NCI-H128 (cell line): Measurements from ENCODE around the gene C12orf75.
"Not testable (repeated sequence)": the region's sequence is repeated elsewhere in the genome, so short reads cannot be mapped to it uniquely, and the experiment has no call there.

Source experiments
- DNase-seq: peaks from one replicate; lab custom pipeline; 2025; ENCODE audit not compliant: unreplicated experiment; lab: John Stamatoyannopoulos, UW

C12orf75 gene

DNA sequence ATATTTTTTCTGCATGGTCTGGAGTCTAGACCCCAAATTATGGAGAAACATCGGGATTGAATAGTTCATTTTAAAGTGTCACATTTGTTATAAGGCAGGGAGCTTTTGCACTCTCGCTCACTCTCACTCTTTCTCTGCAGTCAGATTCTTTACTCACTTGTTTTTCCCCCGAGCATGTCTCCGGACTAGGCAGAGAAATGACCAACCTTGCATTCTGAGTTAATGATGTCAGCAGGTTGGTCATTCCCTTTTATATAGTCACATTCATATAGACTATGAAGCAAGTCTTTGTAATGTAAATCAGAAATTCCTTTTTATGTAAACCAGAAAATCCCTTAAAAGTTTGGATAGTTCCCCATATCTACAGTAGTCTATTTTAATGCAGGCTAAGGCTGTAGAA, 4.1 kb downstream of the C12orf75 start:
- DNase-seq = no peak

DNA sequence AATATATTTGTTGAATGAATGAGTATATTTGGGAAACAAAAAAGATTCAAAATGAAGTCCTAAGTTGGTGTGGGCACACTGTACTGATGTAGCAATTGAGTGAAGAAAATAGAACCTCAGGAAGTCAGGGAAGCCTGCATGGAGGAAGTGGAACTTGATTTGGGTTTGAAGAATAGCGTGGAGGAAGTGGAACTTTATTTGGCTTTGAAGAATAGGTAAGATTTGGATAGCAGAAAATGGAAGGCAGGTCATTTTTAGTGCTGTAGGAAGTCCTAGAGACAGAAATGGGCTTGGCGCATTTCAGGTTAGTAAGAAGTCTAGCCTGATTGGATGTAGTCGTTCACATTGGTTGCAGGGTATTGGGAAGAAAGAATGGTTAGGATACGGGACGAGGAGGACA, 5.4 kb downstream of the C12orf75 start:
- DNase-seq = no peak

DNA sequence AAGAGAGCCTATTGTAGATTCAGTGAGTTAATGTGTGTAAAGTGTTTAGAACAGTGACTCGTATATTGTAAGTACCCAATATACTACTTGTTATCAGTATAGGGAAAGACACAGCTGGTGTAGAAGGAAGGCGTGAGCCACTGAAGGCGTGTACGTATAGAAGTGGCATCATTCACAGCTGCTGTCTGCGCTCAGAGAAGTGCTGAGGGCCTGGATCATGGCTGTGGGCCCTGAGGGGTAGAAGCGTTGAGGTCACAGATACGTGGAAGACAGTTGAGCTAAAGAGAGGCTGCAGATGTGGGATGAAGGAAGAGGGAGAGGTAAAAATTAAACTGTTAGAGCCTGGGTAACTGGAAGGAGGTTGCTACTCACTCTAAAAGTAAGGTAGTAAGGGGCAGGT, 5.9 kb downstream of the C12orf75 start:
- no peak for DNase-seq

DNA sequence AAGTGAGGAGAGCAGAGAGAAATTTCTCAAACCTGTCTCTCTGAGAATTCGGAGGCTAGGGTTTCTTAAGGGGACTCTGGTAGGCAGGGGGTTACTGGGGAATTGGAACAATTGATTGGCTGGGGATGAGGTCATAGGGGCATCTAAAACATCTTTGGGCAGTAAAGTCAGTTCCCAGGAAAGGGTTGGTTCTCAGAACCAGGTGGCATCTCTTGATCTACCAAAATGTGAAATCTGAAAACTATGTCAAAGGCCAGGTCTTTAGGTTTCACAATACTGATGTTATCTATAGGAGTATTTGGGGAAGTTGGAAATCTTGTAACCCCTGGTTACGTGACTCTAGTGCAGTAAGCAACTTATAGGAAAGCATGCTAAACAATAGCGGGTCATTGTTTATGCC, 6.9 kb downstream of the C12orf75 start:
- no peak for DNase-seq

DNA sequence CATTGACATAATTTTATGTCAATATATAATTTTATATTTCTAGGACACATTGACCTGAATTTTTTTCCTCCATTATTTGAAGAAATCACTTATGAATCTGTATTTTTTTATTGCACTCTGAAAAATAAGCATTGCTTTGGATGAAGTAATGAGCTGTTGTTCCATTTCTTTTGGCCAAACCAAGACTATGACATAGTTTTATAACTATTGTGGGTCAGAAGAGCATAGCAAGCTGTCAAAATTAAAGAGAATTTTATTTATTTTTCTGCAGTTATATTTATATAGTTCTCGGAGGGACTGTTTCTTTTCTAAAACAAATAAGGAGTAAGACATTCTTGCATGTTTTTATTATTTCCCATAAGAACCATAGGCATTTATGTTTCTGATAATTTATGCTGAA, 8.5 kb downstream of the C12orf75 start:
- DNase-seq = no peak

DNA sequence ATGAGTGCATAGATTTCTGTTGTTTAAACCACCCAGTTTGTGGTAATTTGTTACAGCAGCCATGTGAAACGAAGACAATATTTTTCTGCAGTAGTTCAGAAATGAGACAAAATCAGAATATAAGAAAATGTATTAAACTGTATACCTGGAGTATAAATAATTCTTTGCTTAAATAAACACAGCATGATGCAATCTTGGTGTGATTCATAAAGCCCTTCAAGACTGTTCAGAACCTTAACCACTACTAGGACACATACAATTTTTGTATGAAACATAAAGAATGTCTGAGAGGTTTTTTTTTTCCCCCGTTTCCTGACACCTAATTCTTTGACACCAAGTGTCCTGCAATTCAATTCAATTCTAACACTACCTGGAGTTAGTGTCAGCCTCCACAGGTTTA, 10.5 kb downstream of the C12orf75 start:
- no peak for DNase-seq

DNA sequence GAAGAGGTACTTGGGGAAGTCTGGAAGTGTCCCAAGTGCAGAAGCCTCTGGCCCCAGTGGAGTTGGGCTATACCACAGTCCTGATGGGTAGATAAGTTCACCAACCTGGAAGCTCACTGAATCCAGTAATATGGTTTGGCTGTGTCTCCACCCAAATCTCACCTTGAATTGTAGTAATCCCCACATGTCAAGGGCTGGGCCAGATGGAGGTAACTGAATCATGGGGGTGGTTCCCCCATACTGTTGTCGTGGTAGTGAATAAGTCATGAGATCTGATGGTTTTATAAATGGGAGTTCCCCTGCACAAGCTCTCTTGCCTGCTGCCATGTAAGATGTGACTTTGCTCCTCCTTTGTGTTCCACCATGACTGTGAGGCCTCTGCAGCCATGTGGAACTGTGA, 11.1 kb downstream of the C12orf75 start:
- DNase-seq = not testable (repeated sequence)

DNA sequence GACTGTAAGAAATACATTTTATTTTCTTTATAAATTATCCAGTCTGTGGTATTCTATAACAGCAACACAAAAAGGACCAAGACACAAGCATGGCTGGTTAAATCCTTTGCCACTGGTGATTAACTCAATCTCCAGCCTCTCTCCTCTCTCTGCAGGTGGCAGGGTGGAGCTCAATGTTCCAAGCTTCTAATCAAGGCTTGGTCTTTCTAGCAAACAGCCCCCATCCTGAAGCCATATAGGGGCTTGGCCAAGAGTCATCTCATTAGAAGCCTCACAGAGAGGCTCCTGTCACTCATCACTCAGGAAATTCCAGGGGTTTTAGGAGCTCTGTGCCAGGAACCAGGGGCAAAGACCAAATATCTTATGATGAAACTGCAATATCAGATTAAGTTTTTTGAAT, 12.0 kb downstream of the C12orf75 start:
- DNase-seq = no peak

DNA sequence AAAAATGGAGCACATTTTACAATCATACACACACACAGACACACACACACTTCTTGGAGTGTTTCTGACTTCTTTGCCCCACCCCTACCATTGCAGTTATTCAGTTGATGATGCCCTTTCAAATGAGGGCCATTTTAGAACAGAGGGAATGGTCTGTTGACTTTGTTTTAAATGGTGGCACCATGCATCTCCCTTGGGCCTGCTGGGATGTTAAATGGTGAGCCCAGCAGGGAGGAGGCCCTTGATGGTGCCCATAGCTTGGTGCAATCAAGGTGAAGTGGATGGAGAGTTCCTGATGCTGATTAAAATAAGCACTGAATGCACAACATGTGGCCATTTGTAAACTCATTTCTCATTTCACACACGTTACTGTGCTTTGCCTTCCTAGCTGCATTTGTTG, 13.3 kb downstream of the C12orf75 start:
- DNase-seq = peak; percentile 87

DNA sequence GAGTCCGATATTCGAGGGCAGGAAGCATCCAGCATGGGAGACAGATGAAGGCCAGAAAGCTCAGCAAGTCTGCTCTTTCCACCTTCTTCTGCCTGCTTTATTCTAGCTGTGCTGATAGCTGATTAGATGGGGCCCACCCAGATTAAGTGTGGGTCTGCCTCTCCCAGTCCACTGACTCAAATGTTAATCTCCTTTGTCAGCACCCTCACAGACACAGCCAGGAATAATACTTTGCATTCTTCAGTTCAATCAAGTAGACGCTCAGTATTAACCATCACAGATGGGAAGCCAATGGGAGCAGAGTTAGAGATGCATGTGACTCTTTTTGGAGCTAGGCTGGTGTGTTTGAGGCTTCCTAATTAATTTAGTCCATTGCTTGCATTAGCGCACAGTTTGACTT, 17.0 kb downstream of the C12orf75 start:
- DNase-seq = no peak

DNA sequence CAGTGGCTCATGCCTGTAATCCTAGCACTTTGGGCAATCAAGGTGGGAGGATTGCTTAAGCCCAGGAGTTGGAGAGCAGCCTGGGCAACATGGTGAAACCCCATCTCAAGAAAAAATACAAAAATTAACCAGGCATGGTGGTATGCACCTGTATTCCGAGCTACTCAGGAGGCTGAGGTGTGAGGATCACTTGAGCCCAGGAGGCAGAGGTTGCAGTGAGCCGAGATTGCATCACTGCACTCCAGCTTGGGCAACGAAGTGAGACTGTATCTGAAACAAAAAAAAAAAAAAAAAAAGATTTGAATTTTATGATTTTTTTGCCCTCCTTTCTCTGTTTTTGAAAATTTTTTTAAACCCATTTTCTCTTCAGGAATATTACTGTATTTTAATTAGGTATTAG, 17.7 kb downstream of the C12orf75 start:
- DNase-seq = no peak

DNA sequence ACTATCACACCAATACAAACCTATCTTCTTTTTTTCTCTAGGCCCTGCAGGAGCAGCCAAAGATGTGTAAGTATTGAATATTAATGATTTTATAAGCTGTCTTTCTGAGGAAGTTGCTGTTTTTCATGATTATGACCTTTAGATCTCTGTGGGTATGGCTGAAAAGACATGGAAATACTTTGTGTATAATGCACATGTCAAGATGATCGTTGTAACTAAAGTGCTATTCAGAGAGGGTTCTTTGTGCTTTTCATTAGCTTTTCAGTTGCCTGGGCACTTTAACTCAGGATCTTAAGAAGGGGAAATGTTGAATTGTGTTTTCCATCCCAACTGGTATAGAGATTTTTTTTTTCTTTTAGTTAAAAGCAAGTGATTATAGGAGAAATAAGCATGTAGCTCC, 18.1 kb downstream of the C12orf75 start:
- no peak for DNase-seq

DNA sequence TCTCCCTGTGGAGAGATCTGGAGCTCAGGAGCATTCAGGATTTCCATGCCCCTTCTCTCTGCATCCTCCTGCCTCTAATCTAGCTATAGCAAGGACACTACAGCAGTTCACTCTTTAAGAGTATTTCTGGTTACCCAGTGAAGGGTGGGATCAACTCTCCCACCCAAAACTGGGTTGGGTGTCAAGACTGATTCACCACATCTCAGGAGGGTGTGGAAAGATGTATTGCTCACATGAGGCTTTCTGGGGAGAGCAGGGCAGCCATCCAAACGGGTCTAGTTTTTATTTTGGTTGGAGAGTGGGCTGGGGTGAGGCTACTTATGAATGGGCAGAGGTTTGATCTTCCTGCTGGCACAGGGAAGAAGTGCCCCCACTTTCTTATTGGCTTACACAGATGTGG, 18.6 kb downstream of the C12orf75 start:
- no peak for DNase-seq

DNA sequence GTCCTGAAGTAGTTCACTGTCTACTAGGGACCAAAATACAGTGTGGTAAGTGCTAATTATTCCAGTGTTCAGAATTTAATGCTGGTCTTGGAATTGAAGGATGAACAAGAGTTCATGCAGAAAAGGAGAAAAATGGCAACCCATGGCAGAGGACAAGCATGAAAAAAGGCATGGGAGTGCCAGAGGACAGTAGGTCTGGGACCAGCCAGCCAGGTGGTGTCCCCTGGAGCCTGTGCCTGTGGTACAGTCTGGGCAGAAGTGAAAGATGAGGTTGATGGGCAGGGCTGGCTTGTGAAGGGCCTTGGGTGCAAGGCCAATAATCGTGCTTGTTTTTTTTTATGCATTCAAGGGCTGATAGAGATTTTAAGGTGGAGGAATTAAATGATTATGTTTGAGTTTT, 21.0 kb downstream of the C12orf75 start:
- DNase-seq = no peak

DNA sequence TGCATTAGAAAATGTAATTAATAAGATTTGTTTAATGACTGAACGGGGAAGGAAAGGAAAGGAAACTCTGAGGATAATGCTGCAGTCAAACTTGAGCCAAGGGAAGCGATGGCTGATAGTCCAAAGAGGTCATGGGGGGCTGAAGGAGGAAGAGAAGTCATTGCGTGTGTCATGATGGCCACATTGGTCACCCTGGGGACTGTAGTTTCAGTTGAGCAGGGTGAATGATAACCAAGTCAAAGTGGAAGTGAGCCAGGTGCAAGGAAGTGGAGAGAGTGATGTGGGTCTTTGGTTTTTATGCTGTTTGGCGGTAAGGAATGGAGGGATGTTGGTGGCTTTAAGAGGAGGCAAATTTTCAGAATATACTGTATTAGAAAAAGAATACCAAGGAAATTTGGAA, 21.6 kb downstream of the C12orf75 start:
- DNase-seq = no peak

DNA sequence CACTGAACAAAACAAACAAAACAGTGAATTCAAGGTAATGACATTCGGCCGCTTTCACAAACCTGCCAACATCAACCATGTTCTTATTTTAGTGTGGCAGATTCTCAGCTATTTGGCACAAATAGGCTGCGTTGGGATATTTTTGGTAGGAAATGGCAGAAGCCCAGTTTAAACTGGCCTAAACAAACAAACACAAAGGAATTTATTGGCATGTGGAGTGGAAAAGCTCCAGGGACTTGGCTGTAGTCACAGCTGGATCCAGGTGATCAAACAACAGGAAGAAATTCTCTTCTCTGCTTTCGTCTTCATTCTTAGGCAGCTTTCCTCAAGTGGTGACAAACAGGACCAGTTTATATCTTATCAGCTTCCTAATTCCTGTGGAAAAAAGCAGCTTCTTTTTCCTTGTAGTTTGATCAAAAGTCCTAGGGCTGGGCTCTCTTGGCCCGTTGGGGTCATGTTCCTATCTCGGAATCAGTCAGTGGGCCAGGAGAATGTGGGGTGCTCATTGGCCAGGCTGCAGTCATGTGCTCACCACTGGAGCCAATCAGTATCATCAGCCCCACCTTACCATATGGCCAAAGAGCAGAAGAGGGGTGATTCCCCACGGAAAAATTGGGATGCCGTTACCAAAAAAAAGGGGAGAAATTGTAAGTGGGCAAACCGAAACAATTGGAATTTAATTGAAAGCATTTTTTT, 22.6 kb downstream of the C12orf75 start:
- no peak for DNase-seq

DNA sequence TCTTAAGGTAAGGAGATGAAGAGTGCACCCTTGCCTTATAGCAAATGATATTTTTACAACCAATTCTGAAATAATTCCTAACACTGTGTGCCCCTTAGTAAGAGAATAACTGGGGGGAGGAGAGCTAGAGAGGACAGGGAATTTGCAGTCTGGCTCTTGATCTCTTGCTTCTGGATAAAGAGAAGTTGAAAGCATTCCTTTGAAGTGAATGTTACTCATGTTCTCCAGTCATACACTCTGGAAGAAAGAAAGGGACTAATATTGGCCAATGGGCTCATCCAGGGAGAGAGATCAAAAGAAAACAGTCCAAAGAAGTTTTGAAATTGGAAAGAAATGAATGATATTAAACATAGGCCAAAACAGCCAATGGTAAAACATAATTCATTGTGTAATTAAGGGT, 25.3 kb downstream of the C12orf75 start:
- no peak for DNase-seq

DNA sequence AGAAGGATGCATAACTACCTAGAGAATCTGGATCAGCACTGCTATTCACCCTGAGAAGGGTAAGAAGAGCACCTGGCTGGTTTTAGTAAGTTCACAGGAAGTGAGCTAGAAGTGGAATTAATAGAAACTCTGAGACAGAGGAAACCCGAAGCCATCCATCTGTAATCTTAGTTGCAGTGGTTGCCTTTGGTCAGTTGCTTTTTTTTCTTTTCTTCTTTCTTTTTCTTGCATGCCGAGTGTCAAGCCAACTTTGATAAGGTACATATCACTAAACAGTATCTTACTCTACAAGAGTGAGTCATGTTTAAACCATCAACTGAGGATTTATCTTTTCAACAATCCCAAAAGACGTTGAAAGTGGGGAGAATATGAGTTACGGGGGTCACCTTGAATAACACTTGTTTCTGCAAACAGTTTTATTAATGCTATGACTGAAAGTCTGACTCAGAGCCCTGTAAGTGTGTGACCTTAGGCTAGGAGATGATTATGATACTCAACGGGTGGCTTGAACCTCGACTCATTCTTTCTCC, 26.7 kb downstream of the C12orf75 start:
- DNase-seq = no peak

DNA sequence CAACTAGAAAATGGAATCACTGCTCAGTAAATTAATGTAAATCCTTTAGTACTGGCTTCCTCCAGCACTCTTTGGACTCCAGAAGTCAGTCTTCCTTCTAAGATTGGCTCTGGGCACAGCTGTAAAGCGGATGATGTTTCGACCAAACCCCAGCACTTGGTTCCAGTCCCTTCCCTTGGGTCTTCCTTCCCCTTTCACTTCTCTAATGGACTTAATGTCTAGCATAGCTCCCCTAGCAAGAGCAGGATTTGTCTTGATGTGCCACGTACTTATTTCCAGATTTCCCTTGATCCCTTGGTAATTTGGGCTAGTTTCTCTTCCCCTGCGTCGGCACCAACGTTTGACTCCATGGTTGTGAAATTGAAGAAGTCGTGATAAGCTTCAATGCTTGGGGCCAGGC, 28.3 kb downstream of the C12orf75 start:
- no peak for DNase-seq

DNA sequence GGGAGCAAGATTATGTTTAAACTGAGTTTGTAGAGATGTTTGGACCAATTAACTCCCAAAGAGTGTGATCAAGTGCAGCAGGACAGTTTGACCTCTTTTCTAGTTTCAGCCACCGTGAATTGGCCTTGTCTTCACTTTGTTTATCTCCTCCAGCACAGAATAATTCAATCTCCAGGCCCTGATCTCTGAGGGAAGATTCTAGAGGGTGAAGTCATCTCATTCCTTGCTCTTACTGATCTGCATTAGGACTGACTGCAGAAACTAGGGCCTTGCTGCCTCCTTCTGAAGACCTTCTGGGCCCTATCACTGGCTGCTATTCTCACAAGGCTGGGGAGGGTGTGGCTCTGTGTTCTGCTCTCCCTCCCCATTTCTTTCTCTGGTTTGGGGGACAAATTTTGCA, 29.4 kb downstream of the C12orf75 start:
- DNase-seq = no peak

DNA sequence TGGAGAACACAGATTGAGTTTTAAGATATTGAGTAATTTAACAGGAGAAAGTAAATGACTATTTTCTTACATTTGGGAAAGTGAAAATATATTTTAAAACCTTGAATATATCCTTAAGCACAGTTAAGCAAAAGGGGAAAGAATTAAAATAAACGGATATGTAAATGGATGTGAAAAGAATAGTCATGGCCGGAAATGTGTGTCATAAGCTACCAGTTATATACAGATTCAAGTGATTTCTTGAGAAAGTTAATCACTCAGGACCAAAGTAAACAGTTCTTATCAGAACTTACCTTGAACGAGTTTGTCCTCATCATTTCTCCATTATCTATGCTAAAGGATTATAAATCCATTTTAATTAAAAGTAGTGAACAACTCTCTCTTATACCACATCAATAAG, 33.4 kb downstream of the C12orf75 start:
- no peak for DNase-seq

DNA sequence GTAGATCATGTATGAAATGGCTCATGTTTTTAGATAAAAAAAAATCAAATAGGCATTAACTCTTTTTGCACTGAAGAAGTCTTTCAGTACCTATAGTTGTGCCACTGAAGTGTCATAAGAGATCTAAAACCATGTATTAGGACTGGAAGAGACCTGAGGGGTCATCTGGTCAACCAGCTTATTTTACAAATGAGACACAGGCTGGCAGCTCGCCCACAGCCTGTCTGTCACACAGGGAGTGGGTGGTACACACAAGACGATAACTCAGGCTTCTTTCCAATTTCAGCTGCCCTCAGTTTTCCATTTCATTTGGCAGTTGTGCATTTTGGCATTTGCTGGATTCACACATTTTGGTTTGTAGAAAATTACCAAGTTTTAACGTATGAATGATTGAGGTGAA, 34.7 kb downstream of the C12orf75 start:
- DNase-seq = no peak

DNA sequence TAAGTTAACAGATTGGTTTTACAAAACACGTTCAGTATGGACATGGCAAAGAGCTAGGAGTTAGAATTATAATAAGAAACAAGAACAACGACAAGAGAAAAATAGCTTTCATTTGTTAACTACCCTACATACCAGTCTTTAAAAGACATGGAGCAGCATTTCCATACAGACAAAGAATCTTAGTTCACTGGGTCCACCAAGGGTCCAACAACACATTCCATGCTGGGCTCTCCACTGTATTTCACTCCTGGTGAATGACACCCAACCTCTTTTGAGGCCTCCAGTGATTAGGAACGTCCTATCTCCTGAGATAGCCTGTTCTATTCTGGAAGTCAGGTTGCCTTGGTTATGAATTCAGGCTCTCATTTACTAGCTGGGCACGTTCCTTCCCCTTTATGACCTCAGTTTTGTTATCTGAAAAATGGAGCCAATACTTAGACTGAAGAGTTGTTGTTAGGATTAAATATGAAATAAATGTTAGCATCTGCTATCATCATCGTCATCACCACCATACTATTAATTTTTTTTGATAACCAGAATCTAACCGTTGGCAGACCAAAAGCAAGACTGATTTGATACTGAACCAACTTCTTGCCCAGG, 37.7 kb downstream of the C12orf75 start:
- no peak for DNase-seq
